WTC11 (cell line): ENCODE measurements around the gene ZNF91.

Experiments used
- ATF3 ChIP-seq: sonication (generic); formaldehyde crosslinking; conservative IDR thresholded peaks from 2 replicates; pipeline ENCODE4 v1.8.1; 2022; ENCODE audit warnings: mild to moderate bottlenecking, missing genetic modification reagents
- NR2C2 ChIP-seq: sonication (generic); formaldehyde crosslinking; IDR thresholded peaks from 2 replicates; pipeline ENCODE4 v1.8.0; 2022; ENCODE audit warnings: mild to moderate bottlenecking, missing genetic modification reagents
- PREB ChIP-seq: sonication (generic); formaldehyde crosslinking; IDR thresholded peaks from 2 replicates; pipeline ENCODE4 v1.8.1; 2022; ENCODE audit warnings: mild to moderate bottlenecking, missing genetic modification reagents, moderate library complexity, borderline replicate concordance
- TCF7 ChIP-seq: sonication (generic); formaldehyde crosslinking; IDR thresholded peaks from 2 replicates; pipeline ENCODE4 v1.8.0; 2022; ENCODE audit warnings: mild to moderate bottlenecking, low read depth, missing genetic modification reagents, moderate library complexity

- TF ChIP-seq NR2C2 (CRISPR knock-in tag) (no peak), TCF7 (CRISPR knock-in tag) (no peak), PREB (CRISPR knock-in tag) (no peak), ATF3 (CRISPR knock-in tag) (no peak)
These were observed 8.5 kb upstream of the ZNF91 start for GRCh38 chr19:23403581-23404324.
